Transverse colon (tissue), 4 donors: ENCODE results near the gene UBAP2. TPM values are rescaled to one million over a fixed set of nuclear protein-coding genes. Genes with fewer than 3 reads are reported as not detected.

Experiments used
- DNase-seq: peaks from one replicate; pipeline ENCODE4 v3.0.0-alpha.2; 2019
- H3K27ac ChIP-seq, 4 donors: fragments of 200-600 bp; sonication (generic); 2 replicates each; pipeline ENCODE4 v1.5.1; 2016 to 2018; ENCODE audit warnings: inconsistent platforms in 4 of 4
- H3K27me3 ChIP-seq: fragments of 200-600 bp; sonication (generic); 2 replicates; pipeline ENCODE4 v1.5.1; 2017; ENCODE audit warnings: inconsistent platforms
- H3K36me3 ChIP-seq, 4 donors: fragments of 200-600 bp; sonication (generic); 2 replicates each; pipeline ENCODE4 v1.5.1; 2017 to 2019; ENCODE audit warnings: inconsistent platforms in 4 of 4
- H3K4me1 ChIP-seq, 4 donors: fragments of 200-600 bp; sonication (generic); 2 replicates each; pipeline ENCODE4 v1.5.1; 2017 to 2020; ENCODE audit warnings: inconsistent platforms in 4 of 4
- H3K4me3 ChIP-seq, 4 donors: fragments of 200-600 bp; sonication (generic); 1 replicate in 1 of 4; 2 replicates in 3 of 4; pipeline versions ENCODE4 v1.5.1 to v1.6.1; 2017 to 2019; ENCODE audit warnings: inconsistent platforms in 4 of 4
- H3K9me3 ChIP-seq, 2 donors: fragments of 200-600 bp; sonication (generic); 2 replicates each; pipeline ENCODE4 v1.5.1; 2017 to 2019; ENCODE audit warnings: inconsistent platforms in 2 of 2
- EP300 ChIP-seq: sonication (generic); formaldehyde crosslinking; IDR thresholded peaks from one replicate; pipeline ENCODE4 v1.6.1; 2017; ENCODE audit warnings: antibody characterized with exemption, low read depth
- POLR2A ChIP-seq: fragments of 450-650 bp; IDR thresholded peaks from one replicate; pipeline ENCODE4 v1.6.1; 2016; ENCODE audit warnings: antibody characterized with exemption, mild to moderate bottlenecking, moderate library complexity
- POLR2AphosphoS5 ChIP-seq, 3 donors: sonication (generic); formaldehyde crosslinking; IDR thresholded peaks; one replicate each; pipeline ENCODE4 v1.6.1; 2016; ENCODE audit warnings: antibody characterized with exemption in 3 of 3
- WGBS, 2 donors: methylation state at CpG; one replicate each; pipeline ENCODE4 v1.1.5; 2018; ENCODE audit warnings: low coverage in 1 of 2; 5-methylcytosine and 5-hydroxymethylcytosine counted together
- in situ Hi-C, 4 donors: fragments of 200-750 bp; cut with MboI; loops; one replicate each; pipeline versions ENCODE4 v1.15.0 to v1.15.1; 2017; ENCODE audit warnings: low sequenced_read_pairs in 3 of 4, low pct_ligation_motif_present in 1 of 4, low pct_unique_long_range_greater_than_20kb in 1 of 4
- intact Hi-C: fragments of 100-400 bp; cut with DNase I; formaldehyde crosslinking; loops from one replicate; pipeline ENCODE4 v1.15.1; 2023; ENCODE audit warnings: low total_unique reads
- total RNA-seq, 4 donors: library from RNA; depleted of rRNA; stranded (reverse); fragments of >200 nt; gene quantifications; one replicate each; pipeline ENCODE4 v1.1.0, GENCODE V29; 2016
- TF ChIP-seq, protein P1 (sequence below), 5 experiments: fragments of 200-600 bp in 3 of 5; fragments of 450-650 bp in 2 of 5; sonication (generic) in 3 of 5; IDR thresholded peaks; 1 replicate in 2 of 5; 2 replicates in 3 of 5; pipeline ENCODE4 v1.5.1; 2016 to 2017; ENCODE audit warnings: antibody characterized with exemption in 5 of 5, inconsistent platforms in 3 of 5, mild to moderate bottlenecking in 2 of 5, moderate library complexity in 1 of 5

UBAP2 gene
- total RNA-seq, 4 donors from 2014 or later = 22.5 to 52.1 (median 31.7) TPM

DNA sequence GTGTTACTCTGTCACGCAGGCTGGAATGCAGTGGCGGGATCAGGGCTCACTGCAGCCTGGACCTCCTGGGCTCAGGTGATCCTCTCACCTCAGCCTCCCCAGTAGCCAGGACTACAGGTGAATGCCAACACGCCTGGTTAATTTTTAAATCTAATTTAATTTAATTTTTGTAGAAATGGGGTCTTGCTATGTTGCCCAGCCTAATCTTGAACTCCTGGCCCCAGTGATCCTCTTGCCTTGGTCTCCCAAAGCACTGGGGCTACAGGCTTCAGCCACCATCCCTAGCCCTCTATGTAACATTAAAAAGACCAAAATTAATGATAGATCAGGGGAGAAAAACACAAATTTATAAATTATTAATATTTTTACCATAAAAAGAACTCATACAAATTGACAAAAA, 11.3 kb upstream of the UBAP2 start:
- intact Hi-C loops = no loop called here
- 89 to 93% methylated on average over 2 to 3 of the region's 3 CpGs for WGBS, 2 donors
- H3K9me3 ChIP-seq = no peaks in the 10 kb centered on the region
- DNase-seq = no peak
- H3K4me1 ChIP-seq = no peaks in the 10 kb centered on the region
- H3K27ac ChIP-seq = no peak overlapping the region
- no peak overlapping the region for H3K4me3 ChIP-seq
- no peaks in the 10 kb centered on the region for H3K27me3 ChIP-seq
- no peak for TF ChIP-seq EP300
- TF ChIP-seq POLR2A = no peak
- no peak for TF ChIP-seq POLR2AphosphoS5 (IDR thresholded peaks at IDR 0.05)
- TF ChIP-seq, protein P1, sequence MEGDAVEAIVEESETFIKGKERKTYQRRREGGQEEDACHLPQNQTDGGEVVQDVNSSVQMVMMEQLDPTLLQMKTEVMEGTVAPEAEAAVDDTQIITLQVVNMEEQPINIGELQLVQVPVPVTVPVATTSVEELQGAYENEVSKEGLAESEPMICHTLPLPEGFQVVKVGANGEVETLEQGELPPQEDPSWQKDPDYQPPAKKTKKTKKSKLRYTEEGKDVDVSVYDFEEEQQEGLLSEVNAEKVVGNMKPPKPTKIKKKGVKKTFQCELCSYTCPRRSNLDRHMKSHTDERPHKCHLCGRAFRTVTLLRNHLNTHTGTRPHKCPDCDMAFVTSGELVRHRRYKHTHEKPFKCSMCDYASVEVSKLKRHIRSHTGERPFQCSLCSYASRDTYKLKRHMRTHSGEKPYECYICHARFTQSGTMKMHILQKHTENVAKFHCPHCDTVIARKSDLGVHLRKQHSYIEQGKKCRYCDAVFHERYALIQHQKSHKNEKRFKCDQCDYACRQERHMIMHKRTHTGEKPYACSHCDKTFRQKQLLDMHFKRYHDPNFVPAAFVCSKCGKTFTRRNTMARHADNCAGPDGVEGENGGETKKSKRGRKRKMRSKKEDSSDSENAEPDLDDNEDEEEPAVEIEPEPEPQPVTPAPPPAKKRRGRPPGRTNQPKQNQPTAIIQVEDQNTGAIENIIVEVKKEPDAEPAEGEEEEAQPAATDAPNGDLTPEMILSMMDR (IDR thresholded peaks at IDR 0.05) = no peak
- in situ Hi-C loops = no loop called here
- H3K36me3 ChIP-seq = no peaks in the 10 kb centered on the region

DNA sequence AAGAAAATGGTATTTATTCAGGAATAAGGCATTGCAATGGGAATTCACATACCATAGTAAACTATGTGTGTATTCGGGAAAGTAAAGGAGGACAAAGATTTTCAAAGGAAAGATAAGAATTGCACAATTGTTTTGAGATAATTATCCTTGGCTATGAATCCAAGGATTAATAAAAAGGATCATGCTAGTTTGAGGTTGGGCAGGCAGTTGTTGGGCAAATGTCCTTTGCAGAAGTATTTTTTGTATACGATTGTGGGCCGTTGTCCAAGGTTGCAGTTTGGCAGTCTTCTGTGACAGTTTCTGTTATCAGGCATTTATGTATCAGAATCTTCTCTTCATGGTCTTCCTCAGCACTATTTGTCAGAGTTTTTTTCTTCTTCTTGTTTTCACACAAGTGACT, 10.6 kb upstream of the UBAP2 start:
- Histone ChIP-seq H3K4me1 (no peaks in the 10 kb centered on the region), H3K27ac (no peak overlapping the region), H3K9me3 (no peaks in the 10 kb centered on the region), H3K4me3 (no peak overlapping the region), H3K27me3 (no peaks in the 10 kb centered on the region), H3K36me3 (no peaks in the 10 kb centered on the region)
- in situ Hi-C loops (no loop called here), intact Hi-C loops (no loop called here)
- no peak for DNase-seq
- WGBS, 2 donors = 38 to 40% methylated on average over 3 of the region's 3 CpGs
- no peak for TF ChIP-seq POLR2A
- TF ChIP-seq, protein P1 (IDR thresholded peaks at IDR 0.05) = no peak
- no peak for TF ChIP-seq EP300
- TF ChIP-seq POLR2AphosphoS5 (IDR thresholded peaks at IDR 0.05) = no peak

DNA sequence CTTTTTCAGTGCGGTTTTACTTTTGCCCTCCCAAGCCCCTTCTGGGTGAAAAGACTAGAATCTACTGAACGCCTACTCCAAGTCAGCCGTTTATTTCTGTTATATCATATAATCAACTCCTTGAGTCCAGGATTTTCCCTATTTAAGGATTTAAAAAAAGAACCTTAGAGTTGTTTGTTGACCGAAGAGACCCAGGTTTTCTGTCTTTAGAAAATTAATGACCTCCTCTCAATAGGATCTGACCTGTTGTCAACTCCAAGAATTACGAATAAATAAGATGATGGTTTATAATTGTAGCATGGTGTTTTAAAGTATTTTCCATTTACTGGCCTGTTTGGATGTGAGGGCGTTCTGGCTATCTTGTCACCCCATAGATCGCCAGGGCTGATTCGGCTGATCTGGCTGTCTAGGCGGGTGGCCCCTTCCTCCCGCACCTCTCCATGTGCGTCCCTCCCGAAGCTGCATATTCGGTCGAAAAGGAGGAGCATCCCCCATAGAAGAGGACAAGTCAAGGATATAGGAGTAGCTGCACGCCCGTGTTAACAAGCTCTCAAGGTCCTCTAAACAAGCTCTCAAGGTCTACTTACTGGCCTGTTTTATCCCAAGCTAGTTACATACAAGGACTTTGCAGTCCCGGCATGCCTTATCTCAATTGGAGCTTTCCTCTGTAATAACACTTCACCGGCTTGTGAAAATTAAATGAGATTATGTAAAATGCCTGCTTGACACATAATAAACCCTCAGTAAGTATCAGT, 1.1 kb upstream of the UBAP2 start:
- intact Hi-C loops (no loop called here), in situ Hi-C loops (no loop called here)
- Histone ChIP-seq H3K36me3 (no peaks in the 10 kb centered on the region), H3K4me3 (peak overlapping the region; percentile 66 to 89 (median 75)), H3K4me1 (peaks cover 9 to 31% (median 27%) of the 10 kb centered on the region in 4 donors), H3K27me3 (no peaks in the 10 kb centered on the region), H3K9me3 (no peaks in the 10 kb centered on the region), H3K27ac (peak overlapping the region; percentile 92 to 96 (median 96))
- WGBS, 2 donors = 52 to 58% methylated on average over 6 to 18 of the region's 18 CpGs
- TF ChIP-seq EP300 (no peak), POLR2AphosphoS5 (IDR thresholded peaks at IDR 0.05) (no peak), POLR2A (no peak)
- TF ChIP-seq, protein P1 (IDR thresholded peaks at IDR 0.05) = no peak
- no peak for DNase-seq

DNA sequence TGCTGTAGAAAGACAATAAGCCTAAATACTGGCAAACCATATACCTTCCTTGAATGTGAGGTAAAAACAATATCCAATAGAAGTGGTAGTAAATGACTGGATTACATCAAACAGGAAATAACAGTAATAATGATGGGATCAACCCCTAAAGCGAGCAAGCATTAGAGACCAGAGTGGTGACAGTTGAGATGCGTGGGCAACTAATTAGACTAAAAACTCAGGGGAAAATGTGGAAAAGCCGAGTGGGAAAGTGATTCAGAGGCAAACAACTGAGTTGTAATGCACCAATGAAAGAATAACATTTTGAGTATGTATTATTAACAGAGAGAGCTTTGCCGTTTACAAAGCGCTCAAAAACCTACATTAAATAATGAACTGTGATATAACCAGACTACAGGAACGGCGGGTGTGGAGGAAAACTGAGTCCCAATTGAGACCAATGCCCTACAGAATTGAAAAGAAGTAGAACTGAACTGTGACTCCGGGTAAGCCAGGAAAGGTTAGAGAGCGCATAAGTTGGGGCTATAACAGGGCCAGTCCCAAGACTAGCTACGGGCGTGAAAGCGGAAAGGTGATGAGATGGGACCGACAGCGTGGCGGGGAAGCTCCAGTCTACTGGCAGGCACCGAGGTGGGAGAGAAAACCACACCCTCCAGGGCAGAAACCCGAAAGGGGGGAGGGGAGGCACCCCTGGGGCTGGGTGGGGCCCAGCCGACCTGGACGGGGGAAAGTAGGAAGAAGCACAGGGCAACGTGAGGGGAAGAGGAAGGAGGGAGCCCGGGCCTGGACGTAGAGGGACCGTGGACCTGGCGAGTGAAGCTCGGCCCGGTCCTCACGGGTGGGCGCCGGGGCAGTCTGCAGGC, 592 bp downstream of the UBAP2 start:
- DNase-seq = peak; percentile 69
- Histone ChIP-seq H3K27me3 (no peaks in the 10 kb centered on the region), H3K4me1 (peaks cover 9 to 31% (median 27%) of the 10 kb centered on the region in 4 donors), H3K9me3 (no peaks in the 10 kb centered on the region), H3K27ac (peak overlapping the region; percentile 92 to 96 (median 96)), H3K4me3 (peak overlapping the region; percentile 66 to 89 (median 75)), H3K36me3 (no peaks in the 10 kb centered on the region)
- intact Hi-C loops (no loop called here), in situ Hi-C loops (no loop called here)
- 0 to 1% methylated on average over 21 to 29 of the region's 29 CpGs for WGBS, 2 donors
- TF ChIP-seq POLR2AphosphoS5 (IDR thresholded peaks at IDR 0.05) (no peak), POLR2A (no peak), EP300 (no peak)
- TF ChIP-seq, protein P1 (IDR thresholded peaks at IDR 0.05) = no peak
